HG03060 (cell line): ENCODE data around the gene GTPBP10.

Experiments
- ATAC-seq: cut with Tn5 transposase; IDR thresholded peaks from one replicate; pipeline ENCODE4 v1.9.1; 2021; ENCODE audit warnings: low read depth, moderate number of reproducible peaks; ENCODE audit not compliant: unreplicated experiment

GTPBP10 gene

DNA sequence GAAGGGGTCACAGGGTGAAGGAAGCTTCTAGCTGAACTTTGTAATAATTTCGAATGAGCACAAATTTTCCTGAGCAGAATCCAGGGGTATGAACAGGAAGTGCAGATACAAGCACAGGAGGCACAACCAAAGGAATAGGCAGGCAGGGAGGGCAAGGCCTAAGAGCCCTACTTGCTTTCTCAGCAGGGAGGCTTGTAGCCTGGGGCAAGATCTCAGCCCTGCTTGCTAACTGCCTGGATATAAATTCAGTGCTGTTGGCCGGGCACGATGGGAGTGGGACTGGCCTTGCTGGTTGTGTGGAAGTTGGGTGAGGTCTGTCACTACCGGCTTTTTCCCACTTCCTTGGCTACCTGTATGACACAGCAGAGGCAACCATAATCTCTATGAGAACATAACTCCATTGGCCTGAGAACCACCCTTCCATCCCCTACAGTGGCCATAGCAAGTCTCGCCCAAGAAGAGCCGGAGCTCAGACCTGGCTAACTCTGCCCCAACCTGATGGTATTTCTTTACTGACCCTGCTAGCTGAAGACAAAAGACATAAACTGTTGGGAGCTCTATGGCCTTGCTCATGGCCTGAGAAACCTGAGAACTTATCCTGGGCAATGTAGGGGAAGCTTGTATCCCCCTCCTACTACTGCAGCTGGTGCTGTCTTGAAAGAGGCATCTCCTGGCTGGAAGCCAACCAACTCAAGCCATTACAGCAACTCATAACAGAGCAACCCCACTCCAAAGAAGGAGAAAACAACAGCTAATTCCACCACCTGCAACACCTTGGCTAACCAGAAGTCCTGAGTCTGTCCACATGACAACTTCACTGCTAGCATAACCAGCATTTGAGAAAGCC lies 84.3 kb downstream of the GTPBP10 start:
- no peak for ATAC-seq

DNA sequence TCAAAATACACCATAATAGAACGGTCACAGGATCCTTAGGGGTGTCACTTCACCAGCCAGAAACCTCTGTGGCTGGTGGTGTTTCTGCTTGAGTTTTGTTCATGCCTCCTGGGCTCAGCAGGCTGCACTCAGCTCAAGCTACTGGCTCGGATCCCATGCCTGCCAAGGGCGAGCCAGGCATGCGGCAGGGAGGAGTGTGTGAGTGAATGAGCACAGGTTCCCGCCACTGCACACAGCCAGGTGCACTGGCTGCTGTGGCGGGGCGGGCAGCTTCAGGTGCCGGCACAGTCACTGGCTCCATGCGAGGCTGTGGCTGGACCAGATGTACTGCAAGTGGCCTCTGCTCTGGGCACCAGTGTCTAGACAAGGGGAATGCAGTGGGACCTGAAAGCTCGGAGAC lies 86.2 kb downstream of the GTPBP10 start:
- ATAC-seq: no peak

DNA sequence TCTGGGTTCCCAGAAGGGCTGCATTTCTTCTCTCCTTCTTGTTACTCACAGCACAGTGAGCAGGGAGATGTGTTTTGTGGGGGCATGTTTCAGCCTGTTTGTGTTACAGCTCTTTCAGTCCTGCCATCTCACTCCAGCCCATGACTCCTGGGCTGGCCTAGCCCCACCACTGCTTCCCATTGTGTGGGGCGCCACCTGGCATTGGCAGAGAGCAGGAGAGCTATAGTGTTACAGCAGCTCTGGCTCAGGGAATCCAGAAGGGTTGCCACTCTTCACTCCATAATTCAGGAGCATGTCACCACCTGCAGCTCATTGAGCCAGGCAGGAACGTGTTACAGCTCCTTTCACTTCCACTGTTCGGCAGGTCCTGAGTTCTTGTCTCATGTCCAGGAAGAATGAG lies 86.7 kb downstream of the GTPBP10 start:
- ATAC-seq: no peak
